Nephron (organoid): ENCODE results near the gene PXDC1.
"Not testable (repeated sequence)": the region's sequence is repeated elsewhere in the genome, so short reads cannot be mapped to it uniquely, and the experiment has no call there.

ENCODE experiments used
- H3K27ac Mint-ChIP-seq, 3 experiments: 2 replicates each; pipeline ENCODE4 v1.8.0; 2020; ENCODE audit warnings: mixed read lengths in 3 of 3, mild to moderate bottlenecking in 2 of 3, moderate library complexity in 1 of 3
- H3K27me3 Mint-ChIP-seq: 2 replicates; pipeline ENCODE4 v1.8.0; 2021; ENCODE audit warnings: low read depth, mild to moderate bottlenecking, moderate library complexity, mixed read lengths
- H3K36me3 Mint-ChIP-seq: 2 replicates; pipeline ENCODE4 v1.8.0; 2020; ENCODE audit warnings: low read depth, mixed read lengths
- H3K4me1 Mint-ChIP-seq: 2 replicates; pipeline ENCODE4 v1.8.0; 2020; ENCODE audit warnings: mixed read lengths
- H3K4me3 Mint-ChIP-seq, 3 experiments: 2 replicates each; pipeline ENCODE4 v1.8.0; 2020; ENCODE audit warnings: mild to moderate bottlenecking in 3 of 3, mixed read lengths in 3 of 3, moderate library complexity in 2 of 3
- H3K9me3 Mint-ChIP-seq: 2 replicates; pipeline ENCODE4 v1.8.0; 2020; ENCODE audit warnings: mixed read lengths
- CTCF ChIP-seq, 3 experiments: fragments of 200-600 bp; sonication (generic); IDR thresholded peaks; one replicate each; pipeline ENCODE4 v1.5.0; 2021; ENCODE audit warnings: antibody characterized with exemption in 3 of 3; ENCODE audit not compliant: unreplicated experiment in 3 of 3

PXDC1 gene

GRCh38 chr6:3773678-3774298 lies 22.3 kb upstream of the PXDC1 start:
- TF ChIP-seq CTCF (IDR thresholded peaks at IDR 0.05; ENCODE audit: unreplicated experiment in 3 of 3) = no peak
- Mint-ChIP-seq H3K27me3 (peaks cover 9% of the 10 kb centered on the region), H3K27ac (no peak overlapping the region)

GRCh38 chr6:3772127-3772999 lies 20.9 kb upstream of the PXDC1 start:
- not testable (repeated sequence) for H3K9me3 Mint-ChIP-seq, H3K36me3 Mint-ChIP-seq, H3K27ac Mint-ChIP-seq, H3K4me3 Mint-ChIP-seq, H3K27me3 Mint-ChIP-seq
- H3K4me1 Mint-ChIP-seq = peaks cover 15% of the 10 kb centered on the region

More at GRCh38 chr6:3773678-3774298, 22.3 kb upstream of the PXDC1 start:
- Mint-ChIP-seq H3K4me3 (no peak overlapping the region), H3K4me1 (peaks cover 15% of the 10 kb centered on the region), H3K36me3 (no peaks in the 10 kb centered on the region), H3K9me3 (no peaks in the 10 kb centered on the region)

- Mint-ChIP-seq H3K9me3 (no peaks in the 10 kb centered on the region), H3K4me1 (peaks cover 18% of the 10 kb centered on the region), H3K4me3 (no peak overlapping the region), H3K36me3 (no peaks in the 10 kb centered on the region), H3K27ac (no peak overlapping the region), H3K27me3 (peaks cover 9% of the 10 kb centered on the region)
- no peak for TF ChIP-seq CTCF (IDR thresholded peaks at IDR 0.05; ENCODE audit: unreplicated experiment in 3 of 3)
Measured at GRCh38 chr6:3771407-3772011, 20.0 kb upstream of the PXDC1 start.

- TF ChIP-seq CTCF (IDR thresholded peaks at IDR 0.05; ENCODE audit: unreplicated experiment in 3 of 3) = no peak
- Mint-ChIP-seq H3K4me3 (no peak overlapping the region), H3K4me1 (peaks cover 31% of the 10 kb centered on the region), H3K27me3 (peaks cover 9% of the 10 kb centered on the region), H3K27ac (no peak overlapping the region), H3K36me3 (no peaks in the 10 kb centered on the region), H3K9me3 (no peaks in the 10 kb centered on the region)
Measured at GRCh38 chr6:3770023-3770720, 18.7 kb upstream of the PXDC1 start.

GRCh38 chr6:3769610-3770009 lies 18.1 kb upstream of the PXDC1 start:
- H3K4me1 Mint-ChIP-seq = peaks cover 34% of the 10 kb centered on the region
- H3K4me3 Mint-ChIP-seq = no peak overlapping the region
- no peaks in the 10 kb centered on the region for H3K9me3 Mint-ChIP-seq
- peaks cover 9% of the 10 kb centered on the region for H3K27me3 Mint-ChIP-seq
- no peak for TF ChIP-seq CTCF (IDR thresholded peaks at IDR 0.05; ENCODE audit: unreplicated experiment in 3 of 3)
- no peaks in the 10 kb centered on the region for H3K36me3 Mint-ChIP-seq
- no peak overlapping the region for H3K27ac Mint-ChIP-seq

GRCh38 chr6:3768502-3768901 lies 17.0 kb upstream of the PXDC1 start:
- Mint-ChIP-seq H3K36me3 (no peaks in the 10 kb centered on the region), H3K4me3 (no peak overlapping the region), H3K27me3 (peaks cover 15% of the 10 kb centered on the region), H3K9me3 (no peaks in the 10 kb centered on the region), H3K27ac (no peak overlapping the region), H3K4me1 (peaks cover 38% of the 10 kb centered on the region)
- TF ChIP-seq CTCF (IDR thresholded peaks at IDR 0.05; ENCODE audit: unreplicated experiment in 3 of 3) = no peak

GRCh38 chr6:3767483-3767882 lies 16.0 kb upstream of the PXDC1 start:
- peaks cover 41% of the 10 kb centered on the region for H3K4me1 Mint-ChIP-seq
- not testable (repeated sequence) for H3K36me3 Mint-ChIP-seq, H3K27ac Mint-ChIP-seq, H3K4me3 Mint-ChIP-seq, H3K9me3 Mint-ChIP-seq
- peaks cover 15% of the 10 kb centered on the region for H3K27me3 Mint-ChIP-seq
